ENCODE results near the gene SERINC1. TPM values are rescaled to one million over a fixed set of nuclear protein-coding genes. Genes with fewer than 3 reads are reported as not detected.

The SERINC1 gene
- total and polyA plus RNA-seq, 4 donors = 307 to 616 (median 436) TPM

DNA sequence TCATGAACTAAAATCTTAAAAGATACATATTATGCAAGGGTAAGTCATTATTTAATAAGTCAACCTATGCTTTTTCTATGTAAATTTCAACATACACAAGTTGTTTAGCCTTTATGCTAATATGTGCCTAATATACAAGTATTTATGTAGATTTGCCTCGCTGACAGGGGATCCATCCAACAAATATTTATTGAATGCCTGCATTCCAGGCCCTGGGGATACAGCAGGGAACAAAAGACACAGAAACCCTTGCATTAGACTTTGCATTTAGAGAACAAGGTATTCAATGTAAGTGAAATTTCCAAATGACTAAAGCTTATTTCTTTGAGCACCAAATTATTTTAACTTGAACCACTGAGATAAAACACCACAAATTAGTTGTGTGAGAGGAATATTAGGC lies 19.1 kb downstream of the SERINC1 start:
- Histone ChIP-seq H3K36me3 (ENCODE audit: control insufficient read depth, insufficient read depth, low read length) (peaks cover 19% of the 10 kb centered on the region), H3K27ac (ENCODE audit: low read depth, low read length) (no peak overlapping the region), H3K9me3 (ENCODE audit: control insufficient read depth, insufficient read depth, low read length) (no peaks in the 10 kb centered on the region), H3K4me1 (ENCODE audit: control insufficient read depth, insufficient read depth, low read length) (peaks cover 3% of the 10 kb centered on the region), H3K27me3 (ENCODE audit: control insufficient read depth, insufficient read depth, low read length) (no peaks in the 10 kb centered on the region), H3K4me3 (ENCODE audit: low read depth, low read length) (no peak overlapping the region)
- no CpG with 5 or more reads among the region's 1 CpG for WGBS (ENCODE audit: insufficient coverage)
- DNase-seq (ENCODE audit: low read depth in 4 of 6, low spot score in 6 of 6) = no peak

DNA sequence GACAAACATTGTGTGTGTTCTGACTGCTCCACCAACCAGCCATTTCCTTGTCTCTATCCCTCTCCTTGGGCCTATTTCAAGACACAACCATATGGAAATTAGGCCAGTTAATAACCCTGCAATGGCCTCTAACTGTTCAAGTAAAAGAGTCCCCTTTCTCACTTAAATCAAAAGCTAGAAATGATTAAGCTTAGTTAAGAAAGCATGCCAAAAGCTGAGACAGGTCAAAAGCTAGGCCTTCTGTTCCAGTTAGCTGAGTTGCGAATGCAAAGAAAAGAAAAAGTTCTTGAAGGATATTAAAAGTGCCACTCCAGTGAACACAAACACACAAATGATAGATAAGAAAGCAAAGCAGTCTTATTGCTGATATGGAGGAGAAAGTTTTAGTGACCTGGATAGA lies 22.5 kb downstream of the SERINC1 start:
- Histone ChIP-seq H3K4me1 (ENCODE audit: control insufficient read depth, insufficient read depth, low read length) (peaks cover 3% of the 10 kb centered on the region), H3K27me3 (ENCODE audit: control insufficient read depth, insufficient read depth, low read length) (no peaks in the 10 kb centered on the region), H3K4me3 (ENCODE audit: low read depth, low read length) (no peak overlapping the region), H3K36me3 (ENCODE audit: control insufficient read depth, insufficient read depth, low read length) (peaks cover 15% of the 10 kb centered on the region), H3K27ac (ENCODE audit: low read depth, low read length) (no peak overlapping the region), H3K9me3 (ENCODE audit: control insufficient read depth, insufficient read depth, low read length) (no peaks in the 10 kb centered on the region)
- WGBS (ENCODE audit: insufficient coverage) = no CpG with 5 or more reads among the region's 1 CpG
- DNase-seq (ENCODE audit: low read depth in 4 of 6, low spot score in 6 of 6) = peak in 1 of 6 donors; percentile 64

DNA sequence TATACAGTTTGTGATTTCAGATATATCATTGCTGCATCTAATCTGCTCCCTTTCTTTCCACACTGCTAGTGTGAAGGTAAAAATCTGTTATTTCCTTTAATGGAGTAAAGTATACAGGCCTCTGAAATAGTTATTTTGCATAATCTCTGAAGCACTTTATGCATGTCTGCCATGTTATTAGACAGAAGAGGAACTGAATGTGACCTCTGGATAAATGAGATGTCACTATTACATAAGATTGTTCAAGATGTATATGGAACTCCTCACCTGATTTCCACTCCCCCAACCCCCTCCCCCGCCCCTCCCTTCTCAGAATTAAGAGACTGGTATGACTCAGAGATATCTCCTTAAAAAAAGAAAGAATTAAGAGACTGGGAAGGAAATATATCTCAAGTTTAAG lies 26.3 kb downstream of the SERINC1 start:
- H3K4me3 ChIP-seq (ENCODE audit: low read depth, low read length) = no peak overlapping the region
- no peaks in the 10 kb centered on the region for H3K9me3 ChIP-seq (ENCODE audit: control insufficient read depth, insufficient read depth, low read length)
- no peak overlapping the region for H3K27ac ChIP-seq (ENCODE audit: low read depth, low read length)
- WGBS (ENCODE audit: insufficient coverage) = no CpG with 5 or more reads among the region's 1 CpG
- no peak for DNase-seq (ENCODE audit: low read depth in 4 of 6, low spot score in 6 of 6)
- H3K27me3 ChIP-seq (ENCODE audit: control insufficient read depth, insufficient read depth, low read length) = no peaks in the 10 kb centered on the region
- peaks cover 15% of the 10 kb centered on the region for H3K36me3 ChIP-seq (ENCODE audit: control insufficient read depth, insufficient read depth, low read length)
- peaks cover 3% of the 10 kb centered on the region for H3K4me1 ChIP-seq (ENCODE audit: control insufficient read depth, insufficient read depth, low read length)

DNA sequence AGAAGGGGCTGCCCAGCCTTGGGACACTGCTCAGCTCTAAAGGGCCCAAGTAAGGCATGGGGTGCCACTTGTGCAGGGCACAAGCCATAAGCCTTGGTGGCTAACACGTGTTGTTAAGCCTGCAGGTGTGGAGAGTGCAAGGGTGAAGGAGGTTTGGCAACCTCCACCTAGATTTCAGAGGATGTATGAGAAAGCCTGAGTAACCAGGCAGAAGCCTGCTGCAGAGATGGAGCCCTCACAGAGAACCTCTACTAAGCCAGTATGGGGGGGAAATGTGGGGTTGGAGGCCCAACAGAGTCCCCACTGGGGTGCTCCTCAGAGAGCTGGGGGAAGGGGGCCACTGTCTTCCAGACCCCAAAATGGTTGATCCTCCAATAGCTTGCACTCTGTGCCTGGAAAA lies 32.6 kb downstream of the SERINC1 start:
- 83% methylated on average over 1 of the region's 1 CpG for WGBS (ENCODE audit: insufficient coverage)
- DNase-seq (ENCODE audit: low read depth in 4 of 6, low spot score in 6 of 6) = no peak
- Histone ChIP-seq H3K9me3 (ENCODE audit: control insufficient read depth, insufficient read depth, low read length) (peaks cover 8% of the 10 kb centered on the region), H3K36me3 (ENCODE audit: control insufficient read depth, insufficient read depth, low read length) (peaks cover 18% of the 10 kb centered on the region), H3K4me1 (ENCODE audit: control insufficient read depth, insufficient read depth, low read length) (no peaks in the 10 kb centered on the region), H3K4me3 (ENCODE audit: low read depth, low read length) (no peak overlapping the region), H3K27me3 (ENCODE audit: control insufficient read depth, insufficient read depth, low read length) (no peaks in the 10 kb centered on the region), H3K27ac (ENCODE audit: low read depth, low read length) (no peak overlapping the region)

DNA sequence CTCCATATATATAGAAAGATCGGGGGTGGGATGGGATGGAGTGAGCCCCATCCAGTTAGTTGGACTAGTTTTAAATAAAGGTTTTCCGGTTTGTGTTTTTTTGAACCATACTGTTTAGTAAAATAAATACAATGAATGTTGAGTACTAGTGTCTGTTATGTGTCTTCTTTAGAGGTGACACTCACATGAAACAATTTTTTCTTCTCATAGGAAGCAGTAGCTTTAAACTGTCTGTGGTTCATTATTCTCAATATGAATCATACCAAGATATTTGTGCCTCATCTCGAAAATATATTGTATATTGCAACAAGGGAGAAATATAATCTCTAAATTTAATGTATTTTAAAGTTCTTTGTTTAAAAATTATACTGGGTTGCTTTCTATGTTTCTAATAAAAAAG lies 38.8 kb downstream of the SERINC1 start:
- Histone ChIP-seq H3K27ac (ENCODE audit: low read depth, low read length) (no peak overlapping the region), H3K36me3 (ENCODE audit: control insufficient read depth, insufficient read depth, low read length) (peaks cover 6% of the 10 kb centered on the region), H3K4me3 (ENCODE audit: low read depth, low read length) (no peak overlapping the region), H3K27me3 (ENCODE audit: control insufficient read depth, insufficient read depth, low read length) (no peaks in the 10 kb centered on the region), H3K4me1 (ENCODE audit: control insufficient read depth, insufficient read depth, low read length) (no peaks in the 10 kb centered on the region), H3K9me3 (ENCODE audit: control insufficient read depth, insufficient read depth, low read length) (no peaks in the 10 kb centered on the region)
- 100% methylated on average over 1 of the region's 3 CpGs for WGBS (ENCODE audit: insufficient coverage)
- no peak for DNase-seq (ENCODE audit: low read depth in 4 of 6, low spot score in 6 of 6)

DNA sequence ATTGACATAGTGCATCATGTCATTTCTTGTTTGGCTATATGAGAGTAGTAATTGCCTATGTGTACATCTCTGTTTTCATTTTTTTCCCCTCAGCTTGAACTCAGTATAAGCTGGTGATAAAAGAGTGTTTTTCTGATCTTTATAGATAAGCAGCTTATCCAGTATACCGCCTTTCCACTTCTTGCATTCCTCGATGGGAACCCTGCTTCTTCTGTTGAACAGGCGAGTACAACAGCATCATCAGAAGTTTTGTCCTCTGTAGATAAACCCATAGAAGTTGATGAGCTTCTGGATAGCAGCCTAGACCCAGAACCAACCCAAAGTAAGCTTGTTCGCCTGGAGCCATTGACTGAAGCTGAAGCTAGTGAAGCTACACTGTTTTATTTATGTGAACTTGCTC lies 39.8 kb downstream of the SERINC1 start:
- 100% methylated on average over 2 of the region's 4 CpGs for WGBS (ENCODE audit: insufficient coverage)
- DNase-seq (ENCODE audit: low read depth in 4 of 6, low spot score in 6 of 6) = no peak
- peaks cover 6% of the 10 kb centered on the region for H3K36me3 ChIP-seq (ENCODE audit: control insufficient read depth, insufficient read depth, low read length)
- no peak overlapping the region for H3K27ac ChIP-seq (ENCODE audit: low read depth, low read length)
- H3K27me3 ChIP-seq (ENCODE audit: control insufficient read depth, insufficient read depth, low read length) = no peaks in the 10 kb centered on the region
- H3K4me1 ChIP-seq (ENCODE audit: control insufficient read depth, insufficient read depth, low read length) = no peaks in the 10 kb centered on the region
- no peaks in the 10 kb centered on the region for H3K9me3 ChIP-seq (ENCODE audit: control insufficient read depth, insufficient read depth, low read length)
- H3K4me3 ChIP-seq (ENCODE audit: low read depth, low read length) = no peak overlapping the region

DNA sequence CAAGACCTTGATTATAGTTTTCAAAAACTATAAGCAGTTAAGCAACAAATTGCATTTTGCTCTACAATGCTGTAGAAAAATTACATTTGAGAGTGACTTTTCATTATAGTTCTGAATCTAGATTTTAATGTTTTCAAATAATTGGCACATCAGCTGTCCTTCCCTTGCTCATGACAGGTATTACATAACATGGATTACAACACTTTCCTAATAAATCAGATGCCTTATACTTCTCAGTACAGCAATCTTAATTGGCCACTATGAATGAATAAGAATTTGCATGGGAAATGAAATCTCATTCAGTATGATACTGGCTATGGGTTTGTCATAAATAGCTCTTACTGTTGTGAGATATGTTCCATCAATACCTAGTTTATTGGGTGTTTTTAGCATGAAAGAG lies 42.3 kb downstream of the SERINC1 start:
- Histone ChIP-seq H3K9me3 (ENCODE audit: control insufficient read depth, insufficient read depth, low read length) (no peaks in the 10 kb centered on the region), H3K36me3 (ENCODE audit: control insufficient read depth, insufficient read depth, low read length) (peaks cover 4% of the 10 kb centered on the region), H3K4me3 (ENCODE audit: low read depth, low read length) (no peak overlapping the region), H3K27me3 (ENCODE audit: control insufficient read depth, insufficient read depth, low read length) (no peaks in the 10 kb centered on the region), H3K4me1 (ENCODE audit: control insufficient read depth, insufficient read depth, low read length) (no peaks in the 10 kb centered on the region), H3K27ac (ENCODE audit: low read depth, low read length) (no peak overlapping the region)
- no peak for DNase-seq (ENCODE audit: low read depth in 4 of 6, low spot score in 6 of 6)

DNA sequence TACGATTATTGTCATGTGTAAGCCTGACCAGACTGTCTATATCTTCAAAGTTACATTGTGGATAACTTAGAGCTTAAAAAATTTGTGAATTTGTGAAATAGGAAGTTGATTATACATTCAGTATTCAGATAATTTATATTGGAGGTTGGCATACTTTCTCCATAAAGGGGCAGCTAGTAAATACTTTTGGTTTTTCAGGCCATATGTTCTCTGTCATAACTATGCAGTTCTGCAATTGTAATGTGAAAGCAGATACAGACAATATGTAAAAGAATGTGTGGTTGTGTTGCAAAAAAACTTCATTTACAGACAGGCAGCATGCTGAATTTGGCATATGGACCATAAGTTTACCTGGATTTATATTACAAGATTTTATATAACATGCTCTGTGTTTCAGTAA lies 42.8 kb downstream of the SERINC1 start:
- H3K9me3 ChIP-seq (ENCODE audit: control insufficient read depth, insufficient read depth, low read length) = no peaks in the 10 kb centered on the region
- H3K4me3 ChIP-seq (ENCODE audit: low read depth, low read length) = no peak overlapping the region
- H3K27ac ChIP-seq (ENCODE audit: low read depth, low read length) = no peak overlapping the region
- H3K4me1 ChIP-seq (ENCODE audit: control insufficient read depth, insufficient read depth, low read length) = no peaks in the 10 kb centered on the region
- WGBS (ENCODE audit: insufficient coverage) = no CpG with 5 or more reads among the region's 1 CpG
- no peak for DNase-seq (ENCODE audit: low read depth in 4 of 6, low spot score in 6 of 6)
- H3K36me3 ChIP-seq (ENCODE audit: control insufficient read depth, insufficient read depth, low read length) = no peaks in the 10 kb centered on the region
- no peaks in the 10 kb centered on the region for H3K27me3 ChIP-seq (ENCODE audit: control insufficient read depth, insufficient read depth, low read length)

DNA sequence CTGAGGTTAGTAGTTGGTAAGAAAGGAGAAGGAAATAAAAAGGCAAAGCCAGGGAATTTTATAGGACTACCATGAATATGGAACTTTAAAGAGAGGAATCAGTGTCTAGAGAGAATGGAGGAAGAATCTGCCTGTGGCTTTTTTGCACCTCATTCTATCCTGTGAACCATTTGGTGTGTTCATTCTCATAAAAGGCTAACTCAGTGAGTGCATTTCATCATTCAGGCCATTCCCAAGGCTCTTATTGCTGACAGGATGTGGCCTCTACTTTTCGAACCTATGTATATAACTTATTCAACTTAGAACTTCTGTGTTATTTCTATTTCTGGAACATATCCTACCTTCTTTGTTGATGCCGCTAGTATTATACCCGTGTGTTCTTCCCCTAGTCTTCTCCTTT lies 45.0 kb downstream of the SERINC1 start:
- no peaks in the 10 kb centered on the region for H3K27me3 ChIP-seq (ENCODE audit: control insufficient read depth, insufficient read depth, low read length)
- no peak overlapping the region for H3K4me3 ChIP-seq (ENCODE audit: low read depth, low read length)
- H3K36me3 ChIP-seq (ENCODE audit: control insufficient read depth, insufficient read depth, low read length) = no peaks in the 10 kb centered on the region
- DNase-seq (ENCODE audit: low read depth in 4 of 6, low spot score in 6 of 6) = no peak
- WGBS (ENCODE audit: insufficient coverage) = 100% methylated on average over 1 of the region's 3 CpGs
- H3K9me3 ChIP-seq (ENCODE audit: control insufficient read depth, insufficient read depth, low read length) = no peaks in the 10 kb centered on the region
- H3K27ac ChIP-seq (ENCODE audit: low read depth, low read length) = no peak overlapping the region
- H3K4me1 ChIP-seq (ENCODE audit: control insufficient read depth, insufficient read depth, low read length) = no peaks in the 10 kb centered on the region

DNA sequence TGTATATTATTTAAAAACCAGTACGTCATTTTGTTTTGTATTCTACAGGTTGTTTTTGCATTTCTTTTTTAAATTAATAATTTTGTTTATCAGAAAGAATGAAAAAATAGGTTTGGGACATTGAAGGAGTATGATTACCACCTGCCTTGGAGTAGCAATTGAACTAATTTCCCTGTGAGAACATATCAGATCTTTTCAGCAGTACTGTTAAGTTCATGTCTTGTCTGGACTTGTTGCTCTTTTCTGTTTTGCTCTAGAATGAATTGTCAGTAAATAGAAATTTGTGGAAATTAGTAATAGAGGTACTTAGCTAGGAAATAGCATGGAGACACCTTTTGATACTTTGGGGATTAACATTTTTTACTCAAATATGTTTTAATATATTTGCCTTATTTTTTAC lies 47.9 kb downstream of the SERINC1 start:
- Histone ChIP-seq H3K27me3 (ENCODE audit: control insufficient read depth, insufficient read depth, low read length) (no peaks in the 10 kb centered on the region), H3K4me3 (ENCODE audit: low read depth, low read length) (no peak overlapping the region), H3K27ac (ENCODE audit: low read depth, low read length) (no peak overlapping the region), H3K9me3 (ENCODE audit: control insufficient read depth, insufficient read depth, low read length) (no peaks in the 10 kb centered on the region), H3K36me3 (ENCODE audit: control insufficient read depth, insufficient read depth, low read length) (peaks cover 3% of the 10 kb centered on the region), H3K4me1 (ENCODE audit: control insufficient read depth, insufficient read depth, low read length) (no peaks in the 10 kb centered on the region)
- no peak for DNase-seq (ENCODE audit: low read depth in 4 of 6, low spot score in 6 of 6)
- no CpG with 5 or more reads among the region's 1 CpG for WGBS (ENCODE audit: insufficient coverage)

All from spinal cord (tissue), 10 donors.